H1 (cell line): Measurements from ENCODE around the gene RAB3A. TPM values are rescaled to one million over a fixed set of nuclear protein-coding genes. Genes with fewer than 3 reads are reported as not detected.

Experiments used
- CTCF ChIA-PET: fragments of 300-600 bp; sonication (Branson Sonifier 250); formaldehyde crosslinking; loops from one replicate; lab custom pipeline; 2021; ENCODE audit not compliant: partially characterized antibody; lab: Charles Lee
- POLR2A ChIA-PET: fragments of 300-600 bp; sonication (Branson Sonifier 250); formaldehyde crosslinking; loops from one replicate; lab custom pipeline; 2021; ENCODE audit warnings: inconsistent platforms; ENCODE audit not compliant: partially characterized antibody; lab: Charles Lee
- DNase-seq, 2 experiments: peaks; one replicate each; pipeline versions ENCODE4 v3.0.0 to v3.0.0-alpha.2; 2010 to 2022; ENCODE audit warnings: low spot score in 2 of 2, low read depth in 1 of 2, mixed read lengths in 1 of 2
- FAIRE-seq: peaks from 2 replicates; lab custom pipeline; 2011; peaks lifted over from hg19 to GRCh38; lab: Jason Lieb, UNC
- H2AFZ ChIP-seq: 2 replicates; pipeline ENCODE4 v1.8.1; 2012; ENCODE audit warnings: low read length, inconsistent platforms
- H2AK5ac ChIP-seq: 2 replicates; pipeline ENCODE4 v1.6.1; 2013; ENCODE audit warnings: low read depth, low read length
- H2BK120ac ChIP-seq: replicated peaks from 2 replicates; pipeline ENCODE3; 2013; ENCODE audit warnings: low read depth, low read length, inconsistent platforms
- H2BK12ac ChIP-seq: 2 replicates; pipeline ENCODE4 v1.6.1; 2013; ENCODE audit warnings: low read depth, low read length
- H2BK15ac ChIP-seq: 2 replicates; pipeline ENCODE4 v1.6.1; 2013; ENCODE audit warnings: low read length
- H2BK20ac ChIP-seq: 2 replicates; pipeline ENCODE4 v1.6.1; 2013; ENCODE audit warnings: low read length
- H2BK5ac ChIP-seq: 2 replicates; pipeline ENCODE4 v1.6.1; 2013; ENCODE audit warnings: low read depth, low read length
- H3K14ac ChIP-seq: 2 replicates; pipeline ENCODE4 v1.6.1; 2013; ENCODE audit warnings: inconsistent platforms; ENCODE audit not compliant: insufficient read length
- H3K18ac ChIP-seq: 2 replicates; pipeline ENCODE4 v1.6.1; 2013; ENCODE audit warnings: low read length; ENCODE audit errors: extremely low read depth
- H3K23ac ChIP-seq: 2 replicates; pipeline ENCODE4 v1.6.1; 2013; ENCODE audit warnings: inconsistent platforms; ENCODE audit not compliant: insufficient read length
- H3K23me2 ChIP-seq: 2 replicates; pipeline ENCODE4 v1.6.1; 2013; ENCODE audit warnings: low read depth, low read length
- H3K27ac ChIP-seq: 2 replicates; pipeline ENCODE4 v1.6.1; 2011; ENCODE audit warnings: low read depth, low read length, inconsistent platforms
- H3K27me3 ChIP-seq, 4 experiments: replicated peaks in 1 of 4; 1 replicate in 1 of 4; 2 replicates in 3 of 4; pipeline versions ENCODE4 v1.6.1 to v1.8.1; 2011 to 2013; ENCODE audit warnings: low read length in 3 of 4, mild to moderate bottlenecking in 3 of 4, inconsistent platforms in 2 of 4, mixed read lengths in 2 of 4, moderate library complexity in 1 of 4; ENCODE audit not compliant: control insufficient read depth in 3 of 4, insufficient read depth in 3 of 4; ENCODE audit errors: extremely low read depth in 1 of 4
- H3K36me3 ChIP-seq, 4 experiments: 2 replicates each; pipeline versions ENCODE4 v1.6.1 to v1.8.1; 2011 to 2013; ENCODE audit warnings: mild to moderate bottlenecking in 4 of 4, low read length in 3 of 4, moderate library complexity in 2 of 4, control low read depth in 1 of 4, inconsistent platforms in 1 of 4; ENCODE audit not compliant: insufficient read depth in 4 of 4, control insufficient read depth in 2 of 4
- H3K4ac ChIP-seq: replicated peaks from 2 replicates; pipeline ENCODE3; 2013; ENCODE audit warnings: low read length, low read depth, mixed read lengths, inconsistent platforms; ENCODE audit not compliant: insufficient read length
- H3K4me1 ChIP-seq, 4 experiments: replicated peaks in 1 of 4; 1 replicate in 1 of 4; 2 replicates in 3 of 4; pipeline versions ENCODE4 v1.6.1 to v1.8.1; 2011 to 2013; ENCODE audit warnings: low read length in 3 of 4, inconsistent platforms in 2 of 4, mixed read lengths in 1 of 4; ENCODE audit not compliant: insufficient read depth in 4 of 4, control insufficient read depth in 3 of 4
- H3K4me2 ChIP-seq, 2 experiments: 2 replicates each; pipeline versions ENCODE4 v1.6.1 to v1.8.1; 2011 to 2013; ENCODE audit warnings: low read depth in 2 of 2, low read length in 2 of 2, control low read depth in 1 of 2, inconsistent platforms in 1 of 2, mild to moderate bottlenecking in 1 of 2; ENCODE audit not compliant: insufficient read depth in 1 of 2
- H3K4me3 ChIP-seq, 4 experiments: fragments of 200-600, 300-600 bp in 1 of 4; sonication (generic), shearing (Covaris generic), sonication (Bioruptor Twin) in 1 of 4; 2 replicates each; pipeline versions ENCODE4 v1.5.1 to v1.8.1; 2011 to 2016; ENCODE audit warnings: low read length in 4 of 4, low read depth in 3 of 4, control low read depth in 2 of 4, inconsistent platforms in 2 of 4, mild to moderate bottlenecking in 2 of 4, mixed read lengths in 1 of 4, moderate library complexity in 1 of 4; ENCODE audit not compliant: insufficient read depth in 2 of 4; ENCODE audit errors: extremely low read depth in 1 of 4
- H3K56ac ChIP-seq: replicated peaks from 2 replicates; pipeline ENCODE3; 2013; ENCODE audit warnings: low read depth, mild to moderate bottlenecking, mixed read lengths, low read length, inconsistent platforms; ENCODE audit not compliant: insufficient read length
- H3K79me1 ChIP-seq: 2 replicates; pipeline ENCODE4 v1.6.1; 2013; ENCODE audit warnings: low read depth, low read length, control low read depth
- H3K79me2 ChIP-seq, 2 experiments: 2 replicates each; pipeline versions ENCODE4 v1.6.1 to v1.8.1; 2012 to 2013; ENCODE audit warnings: low read length in 2 of 2, mild to moderate bottlenecking in 2 of 2, inconsistent platforms in 1 of 2; ENCODE audit not compliant: insufficient read depth in 2 of 2, control insufficient read depth in 1 of 2
- H3K9ac ChIP-seq, 4 experiments: replicated peaks in 1 of 4; 1 replicate in 1 of 4; 2 replicates in 3 of 4; pipeline versions ENCODE4 v1.6.1 to v1.8.1; 2011 to 2013; ENCODE audit warnings: low read depth in 3 of 4, low read length in 3 of 4, control low read depth in 2 of 4, mild to moderate bottlenecking in 2 of 4, moderate library complexity in 2 of 4, inconsistent platforms in 1 of 4; ENCODE audit errors: extremely low read depth in 1 of 4
- H3K9me3 ChIP-seq, 2 experiments: 2 replicates each; pipeline versions ENCODE4 v1.6.1 to v1.8.1; 2012 to 2013; ENCODE audit warnings: mild to moderate bottlenecking in 2 of 2, moderate library complexity in 2 of 2, control low read depth in 1 of 2, inconsistent platforms in 1 of 2, low read depth in 1 of 2, low read length in 1 of 2, mixed read lengths in 1 of 2; ENCODE audit not compliant: insufficient read depth in 2 of 2
- H4K20me1 ChIP-seq, 2 experiments: replicated peaks in 1 of 2; 2 replicates each; pipeline versions ENCODE3 to v1.8.1; 2011 to 2013; ENCODE audit warnings: inconsistent platforms in 2 of 2, low read length in 2 of 2, mild to moderate bottlenecking in 1 of 2; ENCODE audit not compliant: insufficient read depth in 2 of 2, control insufficient read depth in 1 of 2
- H4K5ac ChIP-seq: 2 replicates; pipeline ENCODE4 v1.6.1; 2013; ENCODE audit warnings: low read length, low read depth, mixed read lengths, inconsistent platforms; ENCODE audit not compliant: insufficient read length
- H4K8ac ChIP-seq: 2 replicates; pipeline ENCODE4 v1.8.0; 2013; ENCODE audit warnings: mild to moderate bottlenecking, moderate library complexity, low read length, inconsistent platforms; ENCODE audit not compliant: insufficient read depth; ENCODE audit errors: extremely low read depth
- H4K91ac ChIP-seq: replicated peaks from 2 replicates; pipeline ENCODE3; 2013; ENCODE audit warnings: low read length, mixed read lengths, inconsistent platforms; ENCODE audit not compliant: insufficient read length
- E2F6 ChIP-seq: IDR thresholded peaks from 2 replicates; pipeline ENCODE4 v1.6.1; 2012; ENCODE audit warnings: inconsistent platforms
- GABPA ChIP-seq: IDR thresholded peaks from 2 replicates; pipeline ENCODE4 v1.6.1; 2011; ENCODE audit warnings: mild to moderate bottlenecking, low read length, moderate library complexity, borderline replicate concordance; ENCODE audit not compliant: insufficient read depth
- POLR2A ChIP-seq, 2 experiments: IDR thresholded peaks; 1 replicate in 1 of 2; 2 replicates in 1 of 2; pipeline ENCODE4 v1.6.1; 2011; ENCODE audit warnings: low read depth in 2 of 2, low read length in 2 of 2, mild to moderate bottlenecking in 2 of 2; ENCODE audit errors: control extremely low read depth in 1 of 2
- POLR2AphosphoS5 ChIP-seq: IDR thresholded peaks from 2 replicates; pipeline ENCODE4 v1.6.1; 2011; ENCODE audit warnings: low read depth, low read length
- POU5F1 ChIP-seq: IDR thresholded peaks from 2 replicates; pipeline ENCODE4 v1.6.1; 2011; ENCODE audit warnings: low read depth, mild to moderate bottlenecking, low read length, moderate library complexity
- RNF2 ChIP-seq: fragments of 200-900, 300-1000 bp; sonication (generic); IDR thresholded peaks from 2 replicates; pipeline ENCODE4 v1.7.1; 2016; ENCODE audit warnings: borderline replicate concordance, low read depth, mild to moderate bottlenecking, antibody characterized with exemption, low read length; ENCODE audit not compliant: poor library complexity, severe bottlenecking; ENCODE audit errors: missing control alignments
- SIX5 ChIP-seq: IDR thresholded peaks from 2 replicates; pipeline ENCODE4 v1.6.1; 2011; ENCODE audit warnings: mild to moderate bottlenecking, low read depth, low read length
- SP1 ChIP-seq: IDR thresholded peaks from 2 replicates; pipeline ENCODE4 v1.6.1; 2011; ENCODE audit warnings: low read depth, low read length
- SUZ12 ChIP-seq: fragments of 200-600 bp; sonication (generic); IDR thresholded peaks from 2 replicates; pipeline ENCODE4 v1.6.1; 2012; ENCODE audit warnings: mild to moderate bottlenecking, inconsistent platforms, low read length, moderate library complexity, mixed read lengths
- WGBS, 2 experiments: shearing (Covaris generic) in 1 of 2; methylation state at CpG; one replicate each; pipeline versions ENCODE4 v1.1.6 to v1.1.7; 2013 to 2015; ENCODE audit warnings: low lambda C conversion rate in 2 of 2, mixed read lengths in 2 of 2, inconsistent platforms in 1 of 2, low coverage in 1 of 2, missing lambda C conversion rate in 1 of 2; ENCODE audit not compliant: insufficient replicate concordance in 2 of 2, insufficient coverage in 1 of 2, insufficient read length in 1 of 2; ENCODE audit errors: extremely low coverage in 1 of 2, missing lambda C conversion rate in 1 of 2; 5-methylcytosine and 5-hydroxymethylcytosine counted together
- polyA plus RNA-seq, 7 experiments: library from polyadenylated mRNA; depleted of rRNA in 3 of 7; stranded (reverse) in 5 of 7; unstranded in 2 of 7; fragments of >200 nt in 5 of 7; fragments of 200-250 nt in 2 of 7; gene quantifications; 1 replicate in 5 of 7; 2 replicates in 1 of 7; 4 replicates in 1 of 7; pipeline versions ENCODE4 v1.2.1 to v1.2.3, GENCODE V29; 2011 to 2013; ENCODE audit warnings: missing spikeins in 2 of 7, mixed read lengths in 2 of 7
- total RNA-seq: library from RNA; stranded (reverse); fragmentation: NEBNext Ultra II Directional; extraction: Animal tissue kit (Norgen Biotek cat#: 25700); gene quantifications from 2 replicates; pipeline ENCODE4 v1.2.1, GENCODE V29; 2021
- TF ChIP-seq, protein P1 (sequence below): IDR thresholded peaks from 2 replicates; pipeline ENCODE4 v1.6.1; 2012; ENCODE audit warnings: inconsistent platforms

Gene RAB3A
- total and polyA plus RNA-seq, 2 of the 8 experiments (the other 6 are each of a cell fraction or from before 2014, with no cell fraction given): 13.6 to 14.2 TPM

DNA sequence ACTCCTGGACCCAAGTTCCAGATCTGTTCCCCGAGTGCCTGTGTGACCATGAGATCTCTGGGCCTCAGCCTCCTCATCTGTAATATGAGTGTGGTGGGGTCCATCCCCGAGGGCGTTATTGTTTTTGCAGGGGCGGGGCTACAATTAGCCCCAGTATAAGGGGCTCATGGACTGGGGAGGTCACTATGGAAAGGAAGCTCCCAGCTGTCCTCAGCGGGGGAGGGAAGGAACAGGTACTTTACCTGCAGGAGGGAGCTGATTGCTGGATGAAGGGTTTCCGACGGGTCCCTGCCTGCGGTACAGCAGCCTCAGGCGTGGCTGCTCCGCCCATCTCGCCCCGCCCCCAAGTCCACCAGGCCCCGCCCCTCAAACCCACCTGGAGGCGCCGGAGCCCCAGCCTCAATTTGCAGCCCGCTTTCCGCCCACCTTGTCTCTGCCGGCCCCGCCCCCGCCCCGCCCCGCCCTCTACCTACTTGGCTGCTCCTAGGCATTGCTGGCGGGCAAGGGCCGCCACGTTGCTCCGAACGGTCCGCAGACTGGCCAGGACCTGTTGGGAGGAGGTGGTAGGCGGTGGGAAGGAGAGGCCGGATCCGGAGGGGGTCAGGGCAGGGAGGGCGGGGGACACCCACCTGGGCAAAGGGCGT, 16.9 kb upstream of the RAB3A start:
- 13% methylated on average over 14 of the region's 33 CpGs; no CpG with 5 or more reads in 1 of the 2 experiments for WGBS, 2 experiments
- no peak overlapping the region for H4K5ac ChIP-seq
- no peaks in the 10 kb centered on the region for H4K20me1 ChIP-seq
- DNase-seq (peak in 1 of 2 experiments; percentile 98), FAIRE-seq (no peak)
- H3K27ac ChIP-seq: no peak overlapping the region
- peak overlapping the region; percentile 15; the same call in 1 of the 2 replicates for H2AFZ ChIP-seq
- peaks cover 7 to 10% (median 9%) of the 10 kb centered on the region in 4 experiments; a peak in 6 of 7 replicates for H3K27me3 ChIP-seq
- H3K79me1 ChIP-seq: no peaks in the 10 kb centered on the region
- H2AK5ac ChIP-seq: no peak overlapping the region
- no peak overlapping the region for H2BK15ac ChIP-seq
- peak overlapping the region in 2 of 4 experiments; percentile 17 to 50; a peak in 3 of 8 replicates for H3K4me3 ChIP-seq
- H3K79me2 ChIP-seq: no peaks in the 10 kb centered on the region
- H3K4ac ChIP-seq: no peak overlapping the region
- peak overlapping the region; percentile 84; the same call in 1 of the 2 replicates for H2BK12ac ChIP-seq
- H2BK120ac ChIP-seq: no peak overlapping the region
- H2BK5ac ChIP-seq: no peak overlapping the region
- H2BK20ac ChIP-seq: no peak overlapping the region
- H3K4me2 ChIP-seq: peak overlapping the region; percentile 61
- peaks cover 13% of the 10 kb centered on the region for H3K23me2 ChIP-seq
- no peak overlapping the region for H3K14ac ChIP-seq
- H3K36me3 ChIP-seq: no peaks in the 10 kb centered on the region
- H3K56ac ChIP-seq: no peak overlapping the region
- peak overlapping the region; percentile 81 for H4K91ac ChIP-seq
- peaks cover 0 to 19% (median 13%) of the 10 kb centered on the region in 4 experiments; a peak in 6 of 7 replicates for H3K4me1 ChIP-seq
- POLR2A ChIA-PET: interaction anchor here (0.7 to 6.5 kb wide), 8 partner anchors 11 to 111 kb away, joined by 3 to 59 read pairs (median 4); partner anchors contain the start of genes JUND and RAB3A
- no peaks in the 10 kb centered on the region for H3K9me3 ChIP-seq
- CTCF ChIA-PET: interaction anchor here (0.9 to 8.3 kb wide), 14 partner anchors 11 to 517 kb away, joined by 3 to 87 read pairs (median 5); partner anchors contain the start of gene RAB3A
- H4K8ac ChIP-seq: peak overlapping the region; percentile 20; the same call in 1 of the 2 replicates
- peak overlapping the region; percentile 48; the same call in 1 of the 2 replicates for H3K18ac ChIP-seq
- 0 out of 7 replicates have a peak overlapping the region, but pooled peaks of 1 of the 4 experiments have one; percentile 22 for H3K9ac ChIP-seq
- no peak overlapping the region for H3K23ac ChIP-seq
- no peak for TF ChIP-seq SIX5
- 0 out of 2 replicates have a peak, but pooled peaks have one; percentile 44 for TF ChIP-seq SP1
- TF ChIP-seq POLR2AphosphoS5: peak; percentile 28; the same call in 1 of the 2 replicates
- TF ChIP-seq E2F6: 0 out of 2 replicates have a peak, but pooled peaks have one; percentile 34
- TF ChIP-seq POU5F1: no peak
- TF ChIP-seq SUZ12: no peak
- no peak for TF ChIP-seq RNF2
- TF ChIP-seq, protein P1, sequence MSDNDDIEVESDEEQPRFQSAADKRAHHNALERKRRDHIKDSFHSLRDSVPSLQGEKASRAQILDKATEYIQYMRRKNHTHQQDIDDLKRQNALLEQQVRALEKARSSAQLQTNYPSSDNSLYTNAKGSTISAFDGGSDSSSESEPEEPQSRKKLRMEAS: peak; percentile 49; the same call in 1 of the 2 replicates
- TF ChIP-seq POLR2A (IDR thresholded peaks at IDR 0.05; ENCODE audit: control extremely low read depth in 1 of 2, low read depth in 2 of 2, low read length in 2 of 2): peak in 1 of 2 experiments; percentile 37; a peak in 1 of 3 replicates
- no peak for TF ChIP-seq GABPA
